DLD1 (cell line): Measurements from ENCODE around the gene STRIP2.
"Not testable (repeated sequence)": the region's sequence is repeated elsewhere in the genome, so short reads cannot be mapped to it uniquely, and the experiment has no call there.

Experiments
- in situ Hi-C: cut with HindIII; loops from 2 replicates; pipeline ENCODE4 v1.10.0; 2017; ENCODE audit warnings: low sequenced_read_pairs

STRIP2 gene

DNA sequence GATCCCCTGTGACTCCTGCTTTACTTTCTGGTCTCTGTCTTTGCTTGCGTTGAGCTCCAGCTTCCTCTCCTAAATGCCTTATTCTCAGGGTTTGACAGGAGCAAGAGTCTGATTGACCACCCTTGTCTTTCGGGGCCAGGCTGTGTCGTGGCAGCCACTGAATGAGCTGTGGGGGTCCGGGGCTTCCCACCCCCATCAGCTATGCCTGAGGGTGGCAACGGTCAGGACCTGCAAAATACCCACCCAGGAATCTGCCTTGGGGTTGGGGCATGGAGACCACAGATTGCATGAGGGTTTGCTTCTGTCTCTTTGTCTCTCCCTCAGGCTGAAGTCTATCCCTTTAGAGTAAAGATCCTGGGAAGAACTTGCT, 88.7 kb downstream of the STRIP2 start:
- in situ Hi-C loops: no loop called here

DNA sequence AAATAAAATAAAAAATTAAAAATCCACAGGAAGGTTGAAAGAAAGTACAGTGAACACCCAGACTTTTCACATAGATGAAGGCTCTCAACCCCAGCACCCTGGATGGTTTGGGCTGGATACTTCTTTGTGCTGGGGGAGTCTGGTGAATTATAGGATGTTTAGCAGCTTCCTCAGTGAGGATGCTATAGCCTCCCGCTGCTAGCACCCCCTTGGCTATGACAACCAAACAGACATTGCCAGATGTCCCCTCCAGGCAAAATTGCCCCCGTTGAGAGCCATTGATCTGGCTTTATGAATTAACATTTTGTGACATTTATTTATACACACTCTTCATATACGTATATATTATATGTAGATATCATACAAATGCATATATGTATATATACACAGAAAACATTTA, 89.7 kb downstream of the STRIP2 start:
- in situ Hi-C loops: no loop called here

GRCh38 chr7:129524405-129524804, 90.2 kb downstream of the STRIP2 start:
- in situ Hi-C loops: not testable (repeated sequence)

DNA sequence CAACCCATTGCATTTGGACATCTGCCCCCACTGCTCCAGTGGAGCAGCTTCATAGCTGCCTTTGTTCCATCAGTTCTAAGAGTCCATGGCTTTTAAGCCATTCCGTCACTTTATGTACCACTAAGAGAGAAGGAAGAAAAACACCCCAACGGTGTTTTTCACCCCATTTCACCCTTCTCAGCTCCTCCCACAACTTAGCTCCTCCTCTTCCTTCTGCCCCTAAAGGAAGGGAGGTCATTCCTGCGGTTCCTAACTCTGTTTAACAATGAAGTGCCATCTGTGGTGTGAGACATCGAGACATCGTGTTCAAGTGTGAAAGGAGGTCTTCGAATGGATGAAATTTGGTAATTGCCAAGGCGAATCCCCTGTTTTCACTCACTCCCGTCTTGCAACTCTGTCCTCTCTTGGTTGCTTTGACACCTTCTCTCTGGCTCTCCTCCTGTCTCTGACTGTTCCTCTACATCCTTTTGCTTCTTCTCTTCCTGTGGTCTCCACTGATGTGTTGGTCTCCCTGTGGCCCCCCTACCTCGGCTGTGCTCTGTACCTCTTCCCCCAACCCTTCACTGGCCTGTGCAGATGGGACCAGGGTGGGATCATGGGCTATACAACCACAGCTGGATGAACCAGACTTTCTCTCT, 91.1 kb downstream of the STRIP2 start:
- in situ Hi-C loops: no loop called here

- in situ Hi-C loops: no loop called here
Measured at GRCh38 chr7:129529643-129530042, 95.4 kb downstream of the STRIP2 start.

GRCh38 chr7:129530795-129531391, 96.7 kb downstream of the STRIP2 start:
- in situ Hi-C loops: no loop called here

GRCh38 chr7:129531721-129532120, 97.5 kb downstream of the STRIP2 start:
- in situ Hi-C loops: no loop called here

DNA sequence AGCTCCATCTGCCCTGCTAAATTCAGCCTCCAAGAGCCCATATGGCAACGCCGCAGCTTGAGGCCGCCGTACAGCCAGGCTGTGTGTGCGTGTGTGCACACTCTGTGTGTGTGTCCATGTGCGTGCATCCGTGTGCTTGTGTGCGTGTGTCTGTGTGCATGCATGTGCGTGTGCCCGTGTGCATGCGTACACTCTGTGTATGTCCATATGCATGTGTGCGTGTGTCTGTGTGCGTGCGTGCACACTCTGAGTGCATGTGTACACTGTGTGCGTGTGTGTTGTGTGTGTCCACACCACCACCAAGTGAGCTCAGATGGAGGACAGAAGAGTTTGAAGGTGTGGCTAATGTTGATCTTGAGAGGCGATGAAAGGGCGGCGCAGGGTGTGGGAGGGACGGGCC, 98.1 kb downstream of the STRIP2 start:
- in situ Hi-C loops: no loop called here

DNA sequence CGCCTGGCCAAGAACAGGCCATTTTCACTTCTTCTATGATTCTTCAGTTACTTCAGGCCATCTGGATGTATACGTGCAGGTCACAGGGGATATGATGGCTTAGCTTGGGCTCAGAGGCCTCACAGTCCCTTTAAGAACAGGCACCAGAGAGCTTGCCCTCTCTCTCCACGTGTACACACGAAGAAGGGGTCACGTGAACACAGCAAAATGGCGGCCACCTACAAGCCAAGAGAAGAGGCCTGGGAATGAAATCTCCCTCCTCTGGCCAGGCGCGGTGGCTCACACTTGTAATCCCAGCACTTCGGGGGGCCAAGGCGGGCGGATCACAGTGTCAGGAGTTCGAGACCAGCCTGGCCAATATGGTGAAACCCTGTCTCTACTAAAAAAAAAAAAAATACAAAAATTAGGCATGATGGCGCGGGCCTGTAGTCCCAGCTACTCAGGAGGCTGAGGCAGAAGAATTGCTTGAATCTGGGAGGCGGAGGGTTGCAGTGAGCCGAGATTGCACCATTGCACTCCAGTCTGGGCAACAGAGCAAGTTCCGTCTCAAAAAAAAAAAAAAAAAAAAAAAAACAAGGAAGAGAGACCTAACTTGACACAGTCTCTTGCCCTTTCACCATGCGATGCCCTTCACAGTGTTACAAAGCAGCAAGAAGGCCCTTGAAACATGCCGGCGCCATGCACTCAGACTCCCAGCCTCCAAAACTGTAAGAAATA, 100.5 kb downstream of the STRIP2 start:
- in situ Hi-C loops: not testable (repeated sequence)

DNA sequence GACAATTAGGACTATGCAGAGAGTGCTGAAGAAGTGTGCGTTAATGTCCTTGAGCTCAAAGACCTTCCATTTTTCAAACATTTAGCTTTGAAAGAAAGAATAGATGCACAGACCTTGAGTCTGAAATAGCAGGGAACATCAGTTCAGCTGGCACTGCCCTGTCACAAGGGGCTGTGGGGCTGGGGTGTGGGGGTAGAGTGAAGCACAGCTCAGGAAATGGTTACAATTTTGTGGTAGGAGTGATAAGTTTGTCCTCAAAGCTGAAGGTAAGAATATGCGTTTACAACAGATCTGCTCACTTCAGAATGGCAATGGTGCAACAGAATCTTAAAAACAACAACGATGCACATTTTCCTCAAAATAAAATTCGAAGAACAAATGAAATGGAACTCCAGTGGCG, 101.7 kb downstream of the STRIP2 start:
- in situ Hi-C loops: no loop called here

DNA sequence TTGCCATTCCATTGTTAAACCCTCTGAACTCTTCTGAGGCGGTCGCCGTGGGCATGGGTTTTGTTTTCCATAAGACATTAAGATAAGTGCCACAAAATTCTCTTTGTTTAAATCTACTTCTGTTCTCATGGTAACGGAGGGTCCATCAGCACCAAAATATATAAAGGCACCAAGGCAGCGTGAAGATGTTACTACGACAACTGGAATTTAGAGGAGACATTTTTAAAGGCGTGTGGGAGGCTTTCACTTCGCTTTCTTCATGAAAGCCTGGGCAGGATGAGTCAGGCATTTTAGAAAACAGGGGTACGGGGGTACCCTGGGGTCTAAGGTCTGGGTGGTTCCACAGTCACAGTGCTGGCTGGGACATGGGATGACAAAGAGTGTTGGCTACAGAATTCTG, 102.1 kb downstream of the STRIP2 start:
- in situ Hi-C loops: no loop called here
